ENCODE results near the gene MTMR11. TPM values are rescaled to one million over a fixed set of nuclear protein-coding genes. Genes with fewer than 3 reads are reported as not detected.

MTMR11 gene
- total and polyA plus RNA-seq, 2 of the 8 experiments (the other 6 are each of a cell fraction or from before 2014, with no cell fraction given): 3.7 to 4.8 TPM

DNA sequence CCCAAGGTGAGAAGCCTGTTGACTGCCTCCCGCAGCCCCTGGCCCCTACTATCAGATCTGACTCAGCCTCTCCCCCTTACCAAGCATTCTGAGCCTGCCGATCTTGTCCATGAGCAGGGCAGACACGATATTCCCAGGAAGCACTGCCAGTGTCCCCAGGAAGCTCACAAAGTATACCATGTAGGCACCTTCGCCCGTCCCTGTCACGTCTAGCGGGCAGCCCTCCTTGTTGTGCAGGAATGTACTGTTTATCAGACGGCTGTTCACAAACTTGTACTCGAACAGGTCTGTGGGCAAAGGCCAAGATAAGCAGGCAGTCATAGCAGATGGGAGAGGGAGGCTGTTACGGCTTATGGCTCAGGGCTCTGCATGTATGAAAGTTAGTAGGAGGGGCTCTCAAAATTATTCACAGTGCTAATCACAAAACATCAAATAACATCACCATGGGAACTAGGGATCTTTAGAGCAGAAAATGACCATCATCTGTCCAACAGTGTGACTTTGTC, 30.1 kb downstream of the MTMR11 start:
- H3K79me1 ChIP-seq (ENCODE audit: low read depth, low read length): no peaks in the 10 kb centered on the region; the same call in 1 of the 2 replicates
- H4K5ac ChIP-seq (ENCODE audit: insufficient read length, low read depth, low read length): no peak overlapping the region
- H3K18ac ChIP-seq (ENCODE audit: extremely low read depth, low read length): no peak overlapping the region
- H3K27me3 ChIP-seq (replicated peaks in 1 of 4; ENCODE audit: control insufficient read depth in 3 of 4, extremely low read depth in 1 of 4, insufficient read depth in 3 of 4, low read length in 3 of 4): no peaks in the 10 kb centered on the region
- no peak overlapping the region for H2BK15ac ChIP-seq (ENCODE audit: low read length)
- no peak overlapping the region for H2AK5ac ChIP-seq (ENCODE audit: low read depth, low read length)
- H2BK12ac ChIP-seq (ENCODE audit: low read depth, low read length): no peak overlapping the region
- no peak overlapping the region for H4K91ac ChIP-seq (replicated peaks; ENCODE audit: insufficient read length, low read length)
- no peaks in the 10 kb centered on the region for H4K20me1 ChIP-seq (replicated peaks in 1 of 2; ENCODE audit: control insufficient read depth in 1 of 2, insufficient read depth in 2 of 2, low read length in 2 of 2)
- H3K4me2 ChIP-seq (ENCODE audit: insufficient read depth in 1 of 2, low read depth in 2 of 2, low read length in 2 of 2): no peak overlapping the region
- no peak overlapping the region for H2BK5ac ChIP-seq (ENCODE audit: low read depth, low read length)
- WGBS, 2 experiments (ENCODE audit: extremely low coverage in 1 of 2, insufficient coverage in 1 of 2, insufficient read length in 1 of 2, insufficient replicate concordance in 2 of 2, low coverage in 1 of 2, low lambda C conversion rate in 2 of 2, missing lambda C conversion rate in 1 of 2): 94% methylated on average over 10 of the region's 10 CpGs; no CpG with 5 or more reads in 1 of the 2 experiments
- H3K9ac ChIP-seq (replicated peaks in 1 of 4; ENCODE audit: extremely low read depth in 1 of 4, low read depth in 3 of 4, low read length in 3 of 4): no peak overlapping the region
- H3K4me1 ChIP-seq (replicated peaks in 1 of 4; ENCODE audit: control insufficient read depth in 3 of 4, insufficient read depth in 4 of 4, low read length in 3 of 4): peaks cover 0 to 3% (median 0%) of the 10 kb centered on the region in 4 experiments; a peak in 1 of 7 replicates
- no peak overlapping the region for H3K4me3 ChIP-seq (ENCODE audit: extremely low read depth in 1 of 4, insufficient read depth in 2 of 4, low read depth in 3 of 4, low read length in 4 of 4)
- CTCF ChIA-PET (ENCODE audit: partially characterized antibody): no interaction called here
- H3K4ac ChIP-seq (replicated peaks; ENCODE audit: insufficient read length, low read depth, low read length): no peak overlapping the region
- DNase-seq (ENCODE audit: low read depth in 1 of 2, low spot score in 2 of 2) (no peak), FAIRE-seq (no peak)
- H2BK20ac ChIP-seq (ENCODE audit: low read length): no peak overlapping the region
- no peak overlapping the region for H2AFZ ChIP-seq (ENCODE audit: low read length)
- no peaks in the 10 kb centered on the region for H3K9me3 ChIP-seq (ENCODE audit: insufficient read depth in 2 of 2, low read depth in 1 of 2, low read length in 1 of 2)
- H3K23me2 ChIP-seq (ENCODE audit: low read depth, low read length): no peaks in the 10 kb centered on the region
- POLR2A ChIA-PET (ENCODE audit: partially characterized antibody): interaction anchor here (1.0 to 3.3 kb wide), 4 partner anchors 11 to 97 kb away, joined by 3 to 10 read pairs (median 4); partner anchors contain the start of gene SV2A
- no peak overlapping the region for H4K8ac ChIP-seq (ENCODE audit: extremely low read depth, insufficient read depth, low read length)
- peaks cover 7 to 36% (median 25%) of the 10 kb centered on the region in 4 experiments; a peak in 5 of 8 replicates for H3K36me3 ChIP-seq (ENCODE audit: control insufficient read depth in 2 of 4, insufficient read depth in 4 of 4, low read length in 3 of 4)
- H3K79me2 ChIP-seq (ENCODE audit: control insufficient read depth in 1 of 2, insufficient read depth in 2 of 2, low read length in 2 of 2): no peaks in the 10 kb centered on the region
- H3K27ac ChIP-seq (ENCODE audit: low read depth, low read length): no peak overlapping the region
- TF ChIP-seq, protein P1, sequence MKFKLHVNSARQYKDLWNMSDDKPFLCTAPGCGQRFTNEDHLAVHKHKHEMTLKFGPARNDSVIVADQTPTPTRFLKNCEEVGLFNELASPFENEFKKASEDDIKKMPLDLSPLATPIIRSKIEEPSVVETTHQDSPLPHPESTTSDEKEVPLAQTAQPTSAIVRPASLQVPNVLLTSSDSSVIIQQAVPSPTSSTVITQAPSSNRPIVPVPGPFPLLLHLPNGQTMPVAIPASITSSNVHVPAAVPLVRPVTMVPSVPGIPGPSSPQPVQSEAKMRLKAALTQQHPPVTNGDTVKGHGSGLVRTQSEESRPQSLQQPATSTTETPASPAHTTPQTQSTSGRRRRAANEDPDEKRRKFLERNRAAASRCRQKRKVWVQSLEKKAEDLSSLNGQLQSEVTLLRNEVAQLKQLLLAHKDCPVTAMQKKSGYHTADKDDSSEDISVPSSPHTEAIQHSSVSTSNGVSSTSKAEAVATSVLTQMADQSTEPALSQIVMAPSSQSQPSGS (IDR thresholded peaks at IDR 0.05; ENCODE audit: low read length): no peak
- TF ChIP-seq, protein P2, sequence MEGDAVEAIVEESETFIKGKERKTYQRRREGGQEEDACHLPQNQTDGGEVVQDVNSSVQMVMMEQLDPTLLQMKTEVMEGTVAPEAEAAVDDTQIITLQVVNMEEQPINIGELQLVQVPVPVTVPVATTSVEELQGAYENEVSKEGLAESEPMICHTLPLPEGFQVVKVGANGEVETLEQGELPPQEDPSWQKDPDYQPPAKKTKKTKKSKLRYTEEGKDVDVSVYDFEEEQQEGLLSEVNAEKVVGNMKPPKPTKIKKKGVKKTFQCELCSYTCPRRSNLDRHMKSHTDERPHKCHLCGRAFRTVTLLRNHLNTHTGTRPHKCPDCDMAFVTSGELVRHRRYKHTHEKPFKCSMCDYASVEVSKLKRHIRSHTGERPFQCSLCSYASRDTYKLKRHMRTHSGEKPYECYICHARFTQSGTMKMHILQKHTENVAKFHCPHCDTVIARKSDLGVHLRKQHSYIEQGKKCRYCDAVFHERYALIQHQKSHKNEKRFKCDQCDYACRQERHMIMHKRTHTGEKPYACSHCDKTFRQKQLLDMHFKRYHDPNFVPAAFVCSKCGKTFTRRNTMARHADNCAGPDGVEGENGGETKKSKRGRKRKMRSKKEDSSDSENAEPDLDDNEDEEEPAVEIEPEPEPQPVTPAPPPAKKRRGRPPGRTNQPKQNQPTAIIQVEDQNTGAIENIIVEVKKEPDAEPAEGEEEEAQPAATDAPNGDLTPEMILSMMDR (IDR thresholded peaks at IDR 0.05; ENCODE audit: control extremely low read depth in 1 of 3, insufficient read depth in 1 of 3, low read depth in 1 of 3, low read length in 3 of 3): no peak
- no peak for TF ChIP-seq GTF2F1 (IDR thresholded peaks at IDR 0.05; ENCODE audit: borderline replicate concordance, low read depth, low read length)
- no peak for TF ChIP-seq EZH2 (IDR thresholded peaks at IDR 0.05; ENCODE audit: low read depth, low read length, severe bottlenecking)
- no peak for TF ChIP-seq KDM1A (IDR thresholded peaks at IDR 0.05; ENCODE audit: borderline replicate concordance, low read length)
- no peak for TF ChIP-seq SRF (IDR thresholded peaks at IDR 0.05; ENCODE audit: low read depth, low read length)
- no peak for TF ChIP-seq BCL11A (IDR thresholded peaks at IDR 0.05; ENCODE audit: low read depth in 2 of 2, low read length in 2 of 2)
- TF ChIP-seq TCF12 (IDR thresholded peaks at IDR 0.05; ENCODE audit: low read depth, low read length): no peak
- TF ChIP-seq CHD2 (IDR thresholded peaks at IDR 0.05; ENCODE audit: low read length): no peak
- H3K23ac ChIP-seq (ENCODE audit: insufficient read length): no peak overlapping the region
- H3K14ac ChIP-seq (ENCODE audit: insufficient read length): no peak overlapping the region
- H2BK120ac ChIP-seq (replicated peaks; ENCODE audit: low read depth, low read length): no peak overlapping the region
- no peak overlapping the region for H3K56ac ChIP-seq (replicated peaks; ENCODE audit: insufficient read length, low read depth, low read length)

Measured in H1 (cell line).